Cardiac muscle cell (in vitro differentiated cells and primary cell): Measurements from ENCODE around the gene ARMCX1. TPM values are rescaled to one million over a fixed set of nuclear protein-coding genes. Genes with fewer than 3 reads are reported as not detected.
A peak's percentile ranks its signal among the peaks of the same experiment; 100 is the strongest.
"Not testable (repeated sequence)": the region's sequence is repeated elsewhere in the genome, so short reads cannot be mapped to it uniquely, and the experiment has no call there.

ENCODE experiments used
- DNase-seq, 2 donors: peaks; one replicate each; pipeline versions ENCODE4 v3.0.0 to v3.0.0-alpha.2; 2010 to 2017; ENCODE audit warnings: low read depth in 1 of 2, low spot score in 1 of 2
- H3K27ac ChIP-seq: fragments of 200-600 bp; sonication (generic); 2 replicates; pipeline ENCODE4 v1.5.1; 2016
- H3K27me3 ChIP-seq: fragments of 200-600 bp; sonication (generic); 2 replicates; pipeline ENCODE4 v1.6.0; 2016; ENCODE audit warnings: control low read depth
- H3K36me3 ChIP-seq: fragments of 200-600 bp; sonication (generic); 2 replicates; pipeline ENCODE4 v1.5.1; 2016; ENCODE audit warnings: control low read depth
- H3K4me1 ChIP-seq: fragments of 200-600 bp; sonication (generic); 2 replicates; pipeline ENCODE4 v1.8.1; 2017; ENCODE audit warnings: low read depth, mild to moderate bottlenecking, mixed run types
- H3K4me3 ChIP-seq: fragments of 200-600 bp; sonication (generic); 2 replicates; pipeline ENCODE4 v1.5.1; 2016; ENCODE audit warnings: mild to moderate bottlenecking
- H3K9me3 ChIP-seq: fragments of 200-600 bp; sonication (generic); 2 replicates; pipeline ENCODE4 v1.5.1; 2017; ENCODE audit warnings: low read depth, mild to moderate bottlenecking, control low read depth
- polyA plus RNA-seq: library from polyadenylated mRNA; unstranded; fragments of >200 nt; fragmentation: Nextera tagmentation; extraction: Ambion mirVana; gene quantifications from 2 replicates; pipeline ENCODE4 v1.2.1, GENCODE V29; 2016
- total RNA-seq: library from RNA; depleted of rRNA; stranded (reverse); fragments of >200 nt; gene quantifications from 2 replicates; pipeline ENCODE4 v1.2.3, GENCODE V29; 2016
- TF ChIP-seq, protein P1 (sequence below): IDR thresholded peaks from 2 replicates; pipeline ENCODE4 v1.5.1; 2012; ENCODE audit warnings: low read depth, mild to moderate bottlenecking, low read length

ARMCX1 gene
- total and polyA plus RNA-seq, 2 experiments from 2014 or later, result 40.8 to 45.3 TPM

DNA sequence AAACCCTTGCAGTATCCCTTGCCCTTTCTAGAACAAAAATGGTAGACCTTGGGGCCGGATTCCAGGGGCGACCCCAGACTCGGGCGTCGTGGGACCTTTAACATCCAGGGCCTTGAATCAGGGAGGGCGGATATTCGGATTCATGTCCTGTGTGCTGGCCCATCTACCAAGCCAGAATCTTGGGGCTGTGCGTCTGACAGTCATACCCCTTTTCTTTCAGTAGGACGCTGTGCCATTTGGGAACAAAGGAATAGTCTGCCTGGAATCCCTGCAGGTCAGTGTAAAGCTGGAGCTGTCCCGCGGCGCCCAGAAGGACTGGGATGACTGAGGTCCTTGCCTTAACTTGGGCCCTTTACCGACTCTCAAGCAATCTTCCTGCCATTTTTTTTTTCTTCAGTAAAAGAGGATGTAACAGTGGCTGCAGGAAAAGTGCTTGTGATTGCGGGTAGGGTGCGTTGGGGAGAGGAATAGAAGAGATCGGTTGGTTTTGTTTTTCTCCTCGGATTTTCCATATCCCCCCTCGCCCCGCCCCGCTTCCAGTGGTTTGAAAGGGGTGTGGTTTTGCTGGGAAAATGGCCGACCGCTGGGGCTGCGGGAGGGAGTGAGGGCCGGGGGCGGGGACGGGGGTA is 518 bp downstream of the ARMCX1 start:
- TF ChIP-seq, protein P1, sequence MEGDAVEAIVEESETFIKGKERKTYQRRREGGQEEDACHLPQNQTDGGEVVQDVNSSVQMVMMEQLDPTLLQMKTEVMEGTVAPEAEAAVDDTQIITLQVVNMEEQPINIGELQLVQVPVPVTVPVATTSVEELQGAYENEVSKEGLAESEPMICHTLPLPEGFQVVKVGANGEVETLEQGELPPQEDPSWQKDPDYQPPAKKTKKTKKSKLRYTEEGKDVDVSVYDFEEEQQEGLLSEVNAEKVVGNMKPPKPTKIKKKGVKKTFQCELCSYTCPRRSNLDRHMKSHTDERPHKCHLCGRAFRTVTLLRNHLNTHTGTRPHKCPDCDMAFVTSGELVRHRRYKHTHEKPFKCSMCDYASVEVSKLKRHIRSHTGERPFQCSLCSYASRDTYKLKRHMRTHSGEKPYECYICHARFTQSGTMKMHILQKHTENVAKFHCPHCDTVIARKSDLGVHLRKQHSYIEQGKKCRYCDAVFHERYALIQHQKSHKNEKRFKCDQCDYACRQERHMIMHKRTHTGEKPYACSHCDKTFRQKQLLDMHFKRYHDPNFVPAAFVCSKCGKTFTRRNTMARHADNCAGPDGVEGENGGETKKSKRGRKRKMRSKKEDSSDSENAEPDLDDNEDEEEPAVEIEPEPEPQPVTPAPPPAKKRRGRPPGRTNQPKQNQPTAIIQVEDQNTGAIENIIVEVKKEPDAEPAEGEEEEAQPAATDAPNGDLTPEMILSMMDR, result no peak
- Histone ChIP-seq H3K36me3 (no peaks in the 10 kb centered on the region), H3K27ac (peak overlapping the region; percentile 89), H3K4me3 (peak overlapping the region; percentile 37), H3K4me1 (no peaks in the 10 kb centered on the region), H3K27me3 (no peaks in the 10 kb centered on the region), H3K9me3 (no peaks in the 10 kb centered on the region)
- peak; percentile 47 to 56 for DNase-seq

- TF ChIP-seq, protein P1, result no peak
- no peaks in the 10 kb centered on the region for H3K27me3 ChIP-seq
- H3K9me3 ChIP-seq, result no peaks in the 10 kb centered on the region
- no peak for DNase-seq
- H3K4me1 ChIP-seq, result no peaks in the 10 kb centered on the region
- no peaks in the 10 kb centered on the region for H3K36me3 ChIP-seq
- H3K4me3 ChIP-seq, result peak overlapping the region; percentile 37
- no peak overlapping the region for H3K27ac ChIP-seq
These were observed 1.0 kb downstream of the ARMCX1 start for GRCh38 chrX:101551380-101551767.

- Histone ChIP-seq H3K27ac (no peak overlapping the region), H3K4me3 (no peak overlapping the region), H3K27me3 (no peaks in the 10 kb centered on the region), H3K36me3 (no peaks in the 10 kb centered on the region), H3K9me3 (no peaks in the 10 kb centered on the region), H3K4me1 (no peaks in the 10 kb centered on the region)
- TF ChIP-seq, protein P1, result no peak
- no peak for DNase-seq
These were observed 2.4 kb downstream of the ARMCX1 start for GRCh38 chrX:101552714-101553113.

DNA sequence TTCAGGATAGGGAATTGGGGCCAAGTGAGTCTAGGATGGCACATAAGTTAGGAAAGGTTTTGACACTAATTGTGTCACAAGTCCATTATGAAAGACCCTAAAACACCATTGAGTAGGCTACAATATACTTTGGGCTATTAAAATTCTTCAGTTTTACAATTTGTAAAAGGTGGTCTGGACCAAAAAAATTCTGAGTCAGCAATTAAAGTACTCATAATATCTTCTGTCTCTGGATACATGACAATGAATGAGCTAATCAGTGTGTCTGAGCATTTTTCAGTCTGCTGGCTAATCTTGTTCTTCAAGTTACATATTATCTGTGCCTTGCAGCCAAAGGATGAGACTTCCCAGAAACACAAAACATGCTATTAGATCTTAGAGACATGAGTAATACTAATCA is 14.3 kb downstream of the ARMCX1 start:
- Histone ChIP-seq H3K36me3 (no peaks in the 10 kb centered on the region), H3K4me1 (no peaks in the 10 kb centered on the region), H3K4me3 (no peak overlapping the region), H3K27ac (no peak overlapping the region), H3K27me3 (no peaks in the 10 kb centered on the region), H3K9me3 (no peaks in the 10 kb centered on the region)
- no peak for DNase-seq
- TF ChIP-seq, protein P1, result no peak

- TF ChIP-seq, protein P1, result peak; percentile 50
- Histone ChIP-seq H3K27me3 (no peaks in the 10 kb centered on the region), H3K4me3 (no peak overlapping the region), H3K36me3 (no peaks in the 10 kb centered on the region), H3K9me3 (no peaks in the 10 kb centered on the region), H3K27ac (no peak overlapping the region), H3K4me1 (no peaks in the 10 kb centered on the region)
- peak; percentile 65 to 82 for DNase-seq
These were observed 45.5 kb downstream of the ARMCX1 start for GRCh38 chrX:101595739-101596419.

- not testable (repeated sequence) for H3K27me3 ChIP-seq, H3K36me3 ChIP-seq, H3K4me3 ChIP-seq, H3K9me3 ChIP-seq, DNase-seq, H3K27ac ChIP-seq, H3K4me1 ChIP-seq
These were observed 49.2 kb downstream of the ARMCX1 start for GRCh38 chrX:101599592-101599991.
